K562 (cell line): Measurements from ENCODE around the gene ODF2. TPM values are rescaled to one million over a fixed set of nuclear protein-coding genes. Genes with fewer than 3 reads are reported as not detected.
A peak's percentile ranks its signal among the peaks of the same experiment; 100 is the strongest.

ENCODE experiments used
- ARID1B ChIP-seq: fragments of 450-650 bp; IDR thresholded peaks from 2 replicates; pipeline ENCODE4 v1.6.1; 2016; ENCODE audit warnings: antibody characterized with exemption, mild to moderate bottlenecking, inconsistent platforms
- EHMT2 ChIP-seq: fragments of 450-650 bp; IDR thresholded peaks from 2 replicates; pipeline ENCODE4 v1.6.1; 2018; ENCODE audit warnings: antibody characterized with exemption
- KLF16 ChIP-seq: IDR thresholded peaks from 2 replicates; pipeline ENCODE4 v1.6.1; 2016; ENCODE audit warnings: antibody characterized with exemption
- MAFG ChIP-seq: fragments of 450-650 bp; conservative IDR thresholded peaks from 2 replicates; pipeline ENCODE4 v1.6.1; 2016; ENCODE audit warnings: missing genetic modification characterization, missing compliant biosample characterization
- MBD2 ChIP-seq: sonication (generic); IDR thresholded peaks from 2 replicates; pipeline ENCODE4 v1.6.1; 2016; ENCODE audit warnings: low read depth, borderline replicate concordance
- NELFE ChIP-seq: IDR thresholded peaks from 2 replicates; pipeline ENCODE4 v1.6.1; 2011; ENCODE audit warnings: mild to moderate bottlenecking; ENCODE audit not compliant: insufficient read depth, insufficient read length
- NR4A1 ChIP-seq, 2 experiments: fragments of 250-450 bp in 1 of 2; fragments of 450-650 bp in 1 of 2; sonication (Bioruptor Pico) in 1 of 2; IDR thresholded peaks; 2 replicates each; pipeline versions ENCODE4 v1.4.0 to v1.6.1; 2016 to 2020; ENCODE audit warnings: mild to moderate bottlenecking in 2 of 2, missing compliant biosample characterization in 1 of 2, missing genetic modification characterization in 1 of 2, moderate library complexity in 1 of 2
- PML ChIP-seq: IDR thresholded peaks from 2 replicates; pipeline ENCODE4 v1.6.1; 2012; ENCODE audit warnings: low read length, inconsistent platforms
- POLR3A ChIP-seq: IDR thresholded peaks from 2 replicates; pipeline ENCODE4 v1.6.1; 2011; ENCODE audit warnings: borderline replicate concordance, mild to moderate bottlenecking, moderate library complexity; ENCODE audit not compliant: insufficient read length, insufficient read depth; ENCODE audit errors: extremely low read depth
- PTTG1 ChIP-seq: fragments of 450-650 bp; IDR thresholded peaks from 2 replicates; pipeline ENCODE4 v1.6.1; 2016; ENCODE audit warnings: low read depth, mild to moderate bottlenecking, missing genetic modification characterization, missing compliant biosample characterization
- RUNX1 ChIP-seq: sonication (generic); IDR thresholded peaks from 2 replicates; pipeline ENCODE4 v1.6.1; 2016; ENCODE audit warnings: antibody characterized with exemption, low read depth
- SREBF2 ChIP-seq: sonication (generic); formaldehyde crosslinking; IDR thresholded peaks from 2 replicates; pipeline ENCODE4 v1.4.0; 2020; ENCODE audit warnings: mild to moderate bottlenecking, missing genetic modification reagents
- ZNF274 ChIP-seq: IDR thresholded peaks from 2 replicates; pipeline ENCODE4 v1.6.1; 2011; ENCODE audit warnings: low read depth, mild to moderate bottlenecking, low read length, moderate library complexity, borderline replicate concordance
- polyA plus RNA-seq, 8 experiments: library from polyadenylated mRNA; depleted of rRNA in 4 of 8; stranded (reverse) in 5 of 8; unstranded in 3 of 8; fragments of >200 nt; fragmentation: Nextera tagmentation in 2 of 8; fragmentation: Illumina TruSeq in 1 of 8; extraction: Ambion mirVana in 2 of 8; extraction: Trizol in 1 of 8; gene quantifications; 2 replicates each; pipeline versions ENCODE4 v1.2.1 to v1.2.3, GENCODE V29; 2011 to 2014; ENCODE audit warnings: inconsistent platforms in 1 of 8, missing spikeins in 1 of 8
- total RNA-seq, 7 experiments: library from RNA; depleted of rRNA in 6 of 7; stranded (reverse); fragments of >200 nt in 6 of 7; fragmentation: Illumina TruSeq in 2 of 7; extraction: Trizol in 2 of 7; gene quantifications; 2 replicates each; pipeline versions ENCODE4 v1.2.1 to v1.2.3, GENCODE V29; 2011 to 2021; ENCODE audit warnings: low replicate concordance in 1 of 7
- TF ChIP-seq, protein P1 (sequence below): fragments of 450-650 bp; formaldehyde crosslinking; IDR thresholded peaks from 2 replicates; pipeline ENCODE4 v1.4.0; 2020; ENCODE audit warnings: mild to moderate bottlenecking, moderate library complexity
- TF ChIP-seq, protein P2 (sequence below), 2 experiments: fragments of 450-650 bp in 1 of 2; IDR thresholded peaks; 2 replicates each; pipeline ENCODE4 v1.6.1; 2011 to 2017; ENCODE audit warnings: low read depth in 2 of 2, antibody characterized with exemption in 1 of 2, borderline replicate concordance in 1 of 2, low read length in 1 of 2, mild to moderate bottlenecking in 1 of 2, mixed read lengths in 1 of 2; ENCODE audit not compliant: control insufficient read depth in 1 of 2
- TF ChIP-seq, protein P3 (sequence below): fragments of 450-650 bp; IDR thresholded peaks from 2 replicates; pipeline ENCODE4 v1.6.1; 2016

Gene ODF2
- total and polyA plus RNA-seq, 9 of the 15 experiments (the other 6 are each of a cell fraction or from before 2014, with no cell fraction given): 16.5 to 83.2 (median 69.7) TPM

DNA sequence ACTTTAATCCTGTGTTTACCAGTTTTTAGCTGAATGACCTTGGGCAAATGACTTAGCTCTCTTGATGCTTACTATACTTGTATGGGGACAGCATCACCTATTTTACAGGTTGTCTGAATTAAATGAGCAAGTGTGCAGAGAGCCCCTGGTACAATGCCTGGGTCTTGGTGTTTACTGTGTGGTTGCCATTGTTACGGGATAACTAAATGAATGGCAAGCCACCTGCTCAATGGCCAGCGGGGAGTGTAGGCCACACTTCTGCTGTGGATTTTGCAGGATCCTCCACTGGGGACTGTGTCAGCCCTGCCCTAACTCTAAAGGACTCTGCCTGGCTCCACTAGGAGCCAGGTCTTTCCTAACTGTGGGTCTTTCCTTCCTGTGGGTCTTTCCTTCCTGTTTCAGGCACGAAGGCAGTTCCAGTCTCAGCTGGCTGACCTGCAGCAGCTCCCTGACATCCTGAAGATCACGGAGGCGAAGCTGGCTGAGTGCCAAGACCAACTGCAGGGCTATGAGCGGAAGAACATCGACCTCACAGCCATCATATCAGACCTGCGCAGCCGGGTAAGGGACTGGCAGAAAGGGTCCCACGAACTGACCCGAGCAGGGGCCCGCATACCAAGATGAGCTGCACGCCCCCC lies 38.4 kb downstream of the ODF2 start (continued):
- TF ChIP-seq PML (no peak), NELFE (no peak), SREBF2 (CRISPR knock-in tag) (no peak), ARID1B (peak; percentile 62), POLR3A (no peak), EHMT2 (no peak), MBD2 (no peak), KLF16 (peak; percentile 38; the same call in 1 of the 2 replicates), ZNF274 (no peak), MAFG (tag) (no peak), RUNX1 (no peak), NR4A1 (CRISPR knock-in tag; IDR thresholded peaks at IDR 0.05) (no peak), NR4A1 (tag; IDR thresholded peaks at IDR 0.05) (no peak), PTTG1 (tag) (no peak)
- TF ChIP-seq, protein P1, sequence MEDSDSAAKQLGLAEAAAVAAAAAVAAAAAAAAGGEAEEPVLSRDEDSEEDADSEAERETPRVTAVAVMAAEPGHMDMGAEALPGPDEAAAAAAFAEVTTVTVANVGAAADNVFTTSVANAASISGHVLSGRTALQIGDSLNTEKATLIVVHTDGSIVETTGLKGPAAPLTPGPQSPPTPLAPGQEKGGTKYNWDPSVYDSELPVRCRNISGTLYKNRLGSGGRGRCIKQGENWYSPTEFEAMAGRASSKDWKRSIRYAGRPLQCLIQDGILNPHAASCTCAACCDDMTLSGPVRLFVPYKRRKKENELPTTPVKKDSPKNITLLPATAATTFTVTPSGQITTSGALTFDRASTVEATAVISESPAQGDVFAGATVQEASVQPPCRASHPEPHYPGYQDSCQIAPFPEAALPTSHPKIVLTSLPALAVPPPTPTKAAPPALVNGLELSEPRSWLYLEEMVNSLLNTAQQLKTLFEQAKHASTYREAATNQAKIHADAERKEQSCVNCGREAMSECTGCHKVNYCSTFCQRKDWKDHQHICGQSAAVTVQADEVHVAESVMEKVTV (CRISPR knock-in tag): no peak
- TF ChIP-seq, protein P2, sequence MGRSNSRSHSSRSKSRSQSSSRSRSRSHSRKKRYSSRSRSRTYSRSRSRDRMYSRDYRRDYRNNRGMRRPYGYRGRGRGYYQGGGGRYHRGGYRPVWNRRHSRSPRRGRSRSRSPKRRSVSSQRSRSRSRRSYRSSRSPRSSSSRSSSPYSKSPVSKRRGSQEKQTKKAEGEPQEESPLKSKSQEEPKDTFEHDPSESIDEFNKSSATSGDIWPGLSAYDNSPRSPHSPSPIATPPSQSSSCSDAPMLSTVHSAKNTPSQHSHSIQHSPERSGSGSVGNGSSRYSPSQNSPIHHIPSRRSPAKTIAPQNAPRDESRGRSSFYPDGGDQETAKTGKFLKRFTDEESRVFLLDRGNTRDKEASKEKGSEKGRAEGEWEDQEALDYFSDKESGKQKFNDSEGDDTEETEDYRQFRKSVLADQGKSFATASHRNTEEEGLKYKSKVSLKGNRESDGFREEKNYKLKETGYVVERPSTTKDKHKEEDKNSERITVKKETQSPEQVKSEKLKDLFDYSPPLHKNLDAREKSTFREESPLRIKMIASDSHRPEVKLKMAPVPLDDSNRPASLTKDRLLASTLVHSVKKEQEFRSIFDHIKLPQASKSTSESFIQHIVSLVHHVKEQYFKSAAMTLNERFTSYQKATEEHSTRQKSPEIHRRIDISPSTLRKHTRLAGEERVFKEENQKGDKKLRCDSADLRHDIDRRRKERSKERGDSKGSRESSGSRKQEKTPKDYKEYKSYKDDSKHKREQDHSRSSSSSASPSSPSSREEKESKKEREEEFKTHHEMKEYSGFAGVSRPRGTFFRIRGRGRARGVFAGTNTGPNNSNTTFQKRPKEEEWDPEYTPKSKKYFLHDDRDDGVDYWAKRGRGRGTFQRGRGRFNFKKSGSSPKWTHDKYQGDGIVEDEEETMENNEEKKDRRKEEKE (IDR thresholded peaks at IDR 0.05; ENCODE audit: borderline replicate concordance in 1 of 2, control insufficient read depth in 1 of 2, low read depth in 2 of 2, low read length in 1 of 2): no peak
- TF ChIP-seq, protein P3, sequence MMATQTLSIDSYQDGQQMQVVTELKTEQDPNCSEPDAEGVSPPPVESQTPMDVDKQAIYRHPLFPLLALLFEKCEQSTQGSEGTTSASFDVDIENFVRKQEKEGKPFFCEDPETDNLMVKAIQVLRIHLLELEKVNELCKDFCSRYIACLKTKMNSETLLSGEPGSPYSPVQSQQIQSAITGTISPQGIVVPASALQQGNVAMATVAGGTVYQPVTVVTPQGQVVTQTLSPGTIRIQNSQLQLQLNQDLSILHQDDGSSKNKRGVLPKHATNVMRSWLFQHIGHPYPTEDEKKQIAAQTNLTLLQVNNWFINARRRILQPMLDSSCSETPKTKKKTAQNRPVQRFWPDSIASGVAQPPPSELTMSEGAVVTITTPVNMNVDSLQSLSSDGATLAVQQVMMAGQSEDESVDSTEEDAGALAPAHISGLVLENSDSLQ: 0 out of 2 replicates have a peak, but pooled peaks have one; percentile 23
